Osteoblast (primary cell): ENCODE measurements around the gene ZNF19. TPM values are rescaled to one million over a fixed set of nuclear protein-coding genes. Genes with fewer than 3 reads are reported as not detected.
A peak's percentile ranks its signal among the peaks of the same experiment; 100 is the strongest.

ENCODE experiments used
- DNase-seq: peaks from one replicate; pipeline ENCODE4 v3.0.0; 2011; ENCODE audit warnings: low spot score, mixed read lengths; ENCODE audit not compliant: insufficient read length; ENCODE audit errors: missing footprints
- H2AFZ ChIP-seq: 2 replicates; pipeline ENCODE4 v1.6.0; 2011; ENCODE audit warnings: mild to moderate bottlenecking, low read length
- H3K27ac ChIP-seq: 2 replicates; pipeline ENCODE4 v1.5.1; 2011; ENCODE audit warnings: mild to moderate bottlenecking, low read depth, low read length, moderate library complexity
- H3K27me3 ChIP-seq: 2 replicates; pipeline ENCODE4 v1.6.0; 2012; ENCODE audit warnings: mild to moderate bottlenecking, control low read depth, inconsistent platforms, low read length, moderate library complexity; ENCODE audit not compliant: insufficient read depth
- H3K36me3 ChIP-seq: 2 replicates; pipeline ENCODE4 v1.5.1; 2011; ENCODE audit warnings: mild to moderate bottlenecking, low read length, control low read depth, moderate library complexity; ENCODE audit not compliant: insufficient read depth
- H3K4me1 ChIP-seq: 2 replicates; pipeline ENCODE4 v1.5.1; 2011; ENCODE audit warnings: mild to moderate bottlenecking, low read length, control low read depth, moderate library complexity; ENCODE audit not compliant: insufficient read depth
- H3K4me2 ChIP-seq: 2 replicates; pipeline ENCODE4 v1.6.0; 2011; ENCODE audit warnings: mild to moderate bottlenecking, low read length; ENCODE audit not compliant: insufficient read depth
- H3K4me3 ChIP-seq: fragments of 200-600 bp; sonication (generic); 3 replicates; pipeline ENCODE4 v1.5.1; 2012; ENCODE audit warnings: mild to moderate bottlenecking, low read length, inconsistent platforms; ENCODE audit not compliant: insufficient read depth
- H3K79me2 ChIP-seq: 2 replicates; pipeline ENCODE4 v1.6.0; 2012; ENCODE audit warnings: mild to moderate bottlenecking, low read length, control low read depth, inconsistent platforms; ENCODE audit not compliant: insufficient read depth
- H3K9me3 ChIP-seq: 2 replicates; pipeline ENCODE4 v1.5.1; 2011; ENCODE audit warnings: low read depth, low read length, control low read depth
- H4K20me1 ChIP-seq: 2 replicates; pipeline ENCODE4 v1.6.0; 2012; ENCODE audit warnings: mild to moderate bottlenecking, low read length, control low read depth; ENCODE audit not compliant: insufficient read depth
- CTCF ChIP-seq: IDR thresholded peaks from 2 replicates; pipeline ENCODE4 v1.5.1; 2011; ENCODE audit warnings: mild to moderate bottlenecking, low read depth, low read length, moderate library complexity; ENCODE audit errors: extremely low read depth
- total RNA-seq: library from RNA; depleted of rRNA; stranded (reverse); fragments of >200 nt; gene quantifications from 2 replicates; pipeline ENCODE4 v1.2.3, GENCODE V29; 2012

ZNF19 gene
- total RNA-seq, 1 donor, result 6.5 TPM

GRCh38 chr16:71449020-71449419 is 40.1 kb downstream of the ZNF19 start:
- Histone ChIP-seq H3K79me2 (no peaks in the 10 kb centered on the region), H3K27ac (no peak overlapping the region), H3K36me3 (peaks cover 62% of the 10 kb centered on the region), H2AFZ (no peak overlapping the region), H3K4me2 (no peak overlapping the region), H3K4me1 (no peaks in the 10 kb centered on the region), H3K9me3 (peaks cover 49% of the 10 kb centered on the region), H3K27me3 (no peaks in the 10 kb centered on the region), H4K20me1 (no peaks in the 10 kb centered on the region), H3K4me3 (no peak overlapping the region)
- DNase-seq, result no peak
- TF ChIP-seq CTCF, result no peak

GRCh38 chr16:71448274-71448866 is 40.8 kb downstream of the ZNF19 start:
- Histone ChIP-seq H3K79me2 (no peaks in the 10 kb centered on the region), H2AFZ (no peak overlapping the region), H3K36me3 (peaks cover 55% of the 10 kb centered on the region), H3K4me1 (no peaks in the 10 kb centered on the region), H3K9me3 (peaks cover 45% of the 10 kb centered on the region), H4K20me1 (no peaks in the 10 kb centered on the region), H3K27me3 (no peaks in the 10 kb centered on the region), H3K4me3 (no peak overlapping the region), H3K27ac (no peak overlapping the region), H3K4me2 (no peak overlapping the region)
- no peak for TF ChIP-seq CTCF
- no peak for DNase-seq

GRCh38 chr16:71443714-71444113 is 45.4 kb downstream of the ZNF19 start:
- no peak overlapping the region for H3K4me2 ChIP-seq
- no peak for TF ChIP-seq CTCF
- H3K4me1 ChIP-seq, result no peaks in the 10 kb centered on the region
- H3K4me3 ChIP-seq, result no peak overlapping the region
- H3K27me3 ChIP-seq, result no peaks in the 10 kb centered on the region
- H4K20me1 ChIP-seq, result no peaks in the 10 kb centered on the region
- DNase-seq, result peak; percentile 75
- H3K36me3 ChIP-seq, result peaks cover 9% of the 10 kb centered on the region
- H3K79me2 ChIP-seq, result no peaks in the 10 kb centered on the region
- H2AFZ ChIP-seq, result no peak overlapping the region
- no peak overlapping the region for H3K27ac ChIP-seq
- H3K9me3 ChIP-seq, result peaks cover 21% of the 10 kb centered on the region

GRCh38 chr16:71442051-71442440 is 47.1 kb downstream of the ZNF19 start, which contains the start of gene TLE7:
TLE7 (minus strand) TSS chr16:71442054; CDS start chr16:71433324, 8,730 bp downstream.
- peaks cover 9% of the 10 kb centered on the region for H3K9me3 ChIP-seq

More at GRCh38 chr16:71442051-71442440, 47.1 kb downstream of the ZNF19 start, which contains the start of gene TLE7:
- H4K20me1 ChIP-seq, result no peaks in the 10 kb centered on the region
- no peak within 1 kb of the TSS for H3K27ac ChIP-seq
- no peaks in the 10 kb centered on the region for H3K79me2 ChIP-seq
- no peaks in the 10 kb centered on the region for H3K27me3 ChIP-seq
- H3K4me1 ChIP-seq, result no peaks in the 10 kb centered on the region
- H2AFZ ChIP-seq, result no peak within 1 kb of the TSS
- H3K4me3 ChIP-seq, result no peak within 1 kb of the TSS
- no peaks in the 10 kb centered on the region for H3K36me3 ChIP-seq
- no peak for DNase-seq
- no peak within 1 kb of the TSS for H3K4me2 ChIP-seq
- no peak for TF ChIP-seq CTCF
